Measurements from ENCODE around the gene RTN4RL1. TPM values are rescaled to one million over a fixed set of nuclear protein-coding genes. Genes with fewer than 3 reads are reported as not detected.
A peak's percentile ranks its signal among the peaks of the same experiment; 100 is the strongest.

RTN4RL1 gene
- total RNA-seq, 2 donors from 2014 or later: 18.2 to 19.6 TPM

GRCh38 chr17:1899403-1900000, 125.6 kb downstream of the RTN4RL1 start:
- Mint-ChIP-seq H3K4me3 (no peak overlapping the region), H3K36me3 (ENCODE audit: low read depth) (peaks cover 48% of the 10 kb centered on the region), H3K27me3 (ENCODE audit: insufficient read depth) (peaks cover 10% of the 10 kb centered on the region), H3K4me1 (no peaks in the 10 kb centered on the region), H3K9me3 (no peaks in the 10 kb centered on the region), H3K27ac (no peak overlapping the region)
- peaks cover 3% of the 10 kb centered on the region for H3K27me3 ChIP-seq (ENCODE audit: control insufficient read depth, insufficient read depth, low read length, poor library complexity, severe bottlenecking)
- WGBS, 2 experiments (ENCODE audit: insufficient coverage in 1 of 2, insufficient read length in 1 of 2): 97 to 100% methylated on average over 3 to 5 of the region's 8 CpGs
- peaks cover 2% of the 10 kb centered on the region for H3K4me1 ChIP-seq (ENCODE audit: control insufficient read depth, insufficient read depth, low read length)
- H3K9ac ChIP-seq (ENCODE audit: extremely low read depth, low read length, poor library complexity, severe bottlenecking): no peak overlapping the region
- no peaks in the 10 kb centered on the region for H3K9me3 ChIP-seq (ENCODE audit: control insufficient read depth, low read length)
- H3K27ac ChIP-seq (ENCODE audit: low read depth, low read length): no peak overlapping the region
- H3K36me3 ChIP-seq (ENCODE audit: control insufficient read depth, insufficient read depth, low read length): peaks cover 50% of the 10 kb centered on the region
- DNase-seq: no peak
- H3K4me3 ChIP-seq (ENCODE audit: low read length): no peak overlapping the region
- TF ChIP-seq CTCF (conservative IDR thresholded peaks at IDR 0.05): peak; percentile 60

- Mint-ChIP-seq H3K27ac (no peak overlapping the region), H3K4me3 (no peak overlapping the region), H3K9me3 (no peaks in the 10 kb centered on the region), H3K4me1 (no peaks in the 10 kb centered on the region), H3K27me3 (ENCODE audit: insufficient read depth) (peaks cover 5% of the 10 kb centered on the region), H3K36me3 (ENCODE audit: low read depth) (peaks cover 54% of the 10 kb centered on the region)
- Histone ChIP-seq H3K27ac (ENCODE audit: low read depth, low read length) (no peak overlapping the region), H3K36me3 (ENCODE audit: control insufficient read depth, insufficient read depth, low read length) (peaks cover 56% of the 10 kb centered on the region), H3K9me3 (ENCODE audit: control insufficient read depth, low read length) (no peaks in the 10 kb centered on the region), H3K9ac (ENCODE audit: extremely low read depth, low read length, poor library complexity, severe bottlenecking) (no peak overlapping the region), H3K4me1 (ENCODE audit: control insufficient read depth, insufficient read depth, low read length) (no peaks in the 10 kb centered on the region), H3K4me3 (ENCODE audit: low read length) (no peak overlapping the region), H3K27me3 (ENCODE audit: control insufficient read depth, insufficient read depth, low read length, poor library complexity, severe bottlenecking) (no peaks in the 10 kb centered on the region)
- no peak for TF ChIP-seq CTCF (conservative IDR thresholded peaks at IDR 0.05)
- whole genome bisulfite sequencing, 2 experiments (ENCODE audit: insufficient coverage in 1 of 2, insufficient read length in 1 of 2): 95 to 96% methylated on average over 12 of the region's 12 CpGs
- DNase-seq: no peak
These were observed 126.3 kb downstream of the RTN4RL1 start for GRCh38 chr17:1898872-1899271.

- no peaks in the 10 kb centered on the region for H3K27me3 ChIP-seq (ENCODE audit: control insufficient read depth, insufficient read depth, low read length, poor library complexity, severe bottlenecking)
- H3K9me3 Mint-ChIP-seq: no peaks in the 10 kb centered on the region
- peaks cover 62% of the 10 kb centered on the region for H3K36me3 ChIP-seq (ENCODE audit: control insufficient read depth, insufficient read depth, low read length)
- H3K4me1 Mint-ChIP-seq: no peaks in the 10 kb centered on the region
- peaks cover 2% of the 10 kb centered on the region for H3K27me3 Mint-ChIP-seq (ENCODE audit: insufficient read depth)
- peaks cover 57% of the 10 kb centered on the region for H3K36me3 Mint-ChIP-seq (ENCODE audit: low read depth)
- no peak overlapping the region for H3K9ac ChIP-seq (ENCODE audit: extremely low read depth, low read length, poor library complexity, severe bottlenecking)
- H3K27ac Mint-ChIP-seq: no peak overlapping the region
- TF ChIP-seq CTCF (conservative IDR thresholded peaks at IDR 0.05): no peak
- H3K27ac ChIP-seq (ENCODE audit: low read depth, low read length): no peak overlapping the region
- H3K9me3 ChIP-seq (ENCODE audit: control insufficient read depth, low read length): no peaks in the 10 kb centered on the region
- H3K4me3 ChIP-seq (ENCODE audit: low read length): no peak overlapping the region
- H3K4me3 Mint-ChIP-seq: no peak overlapping the region
- H3K4me1 ChIP-seq (ENCODE audit: control insufficient read depth, insufficient read depth, low read length): no peaks in the 10 kb centered on the region
- 92 to 95% methylated on average over 14 to 17 of the region's 17 CpGs for WGBS, 2 experiments (ENCODE audit: insufficient coverage in 1 of 2, insufficient read length in 1 of 2)
- no peak for DNase-seq
These were observed 126.8 kb downstream of the RTN4RL1 start for GRCh38 chr17:1898332-1898731.

Measured in endodermal cell (in vitro differentiated cells).